Activated naive CD4-positive, alpha-beta T cell treated with anti-CD3 and anti-CD28 coated beads, Interleukin-2, amount 50 U/mL, for 72 hours (primary cell): Measurements from ENCODE around the gene OR2AJ1. TPM values are rescaled to one million over a fixed set of nuclear protein-coding genes. Genes with fewer than 3 reads are reported as not detected.
A peak's percentile ranks its signal among the peaks of the same experiment; 100 is the strongest.
"Not testable (repeated sequence)": the region's sequence is repeated elsewhere in the genome, so short reads cannot be mapped to it uniquely, and the experiment has no call there.

ENCODE experiments used
- ATAC-seq, 2 donors: fragments of 150-1000 bp; cut with Tn5 transposase; 2 replicates each; pipeline ENCODE4 v1.10.0; 2021; ENCODE audit warnings: mild to moderate bottlenecking in 2 of 2, moderate library complexity in 2 of 2
- DNase-seq, 2 donors: peaks; one replicate each; pipeline ENCODE4 v3.0.0; 2021 to 2022; ENCODE audit warnings: low spot score in 2 of 2
- H3K27ac Mint-ChIP-seq, 2 donors: one replicate each; pipeline ENCODE4 v1.8.0; 2022; ENCODE audit warnings: mild to moderate bottlenecking in 2 of 2, mixed read lengths in 2 of 2
- H3K36me3 Mint-ChIP-seq, 2 donors: one replicate each; pipeline ENCODE4 v1.8.0; 2022; ENCODE audit warnings: mixed read lengths in 2 of 2
- H3K9me3 Mint-ChIP-seq, 2 donors: one replicate each; pipeline ENCODE4 v1.8.0; 2022; ENCODE audit warnings: mixed read lengths in 2 of 2
- total RNA-seq, 2 donors: library from RNA; stranded (reverse); gene quantifications; one replicate each; pipeline ENCODE4 v1.2.3, GENCODE V29; 2022

The OR2AJ1 gene
- total RNA-seq, 2 donors from 2014 or later = not detected

DNA sequence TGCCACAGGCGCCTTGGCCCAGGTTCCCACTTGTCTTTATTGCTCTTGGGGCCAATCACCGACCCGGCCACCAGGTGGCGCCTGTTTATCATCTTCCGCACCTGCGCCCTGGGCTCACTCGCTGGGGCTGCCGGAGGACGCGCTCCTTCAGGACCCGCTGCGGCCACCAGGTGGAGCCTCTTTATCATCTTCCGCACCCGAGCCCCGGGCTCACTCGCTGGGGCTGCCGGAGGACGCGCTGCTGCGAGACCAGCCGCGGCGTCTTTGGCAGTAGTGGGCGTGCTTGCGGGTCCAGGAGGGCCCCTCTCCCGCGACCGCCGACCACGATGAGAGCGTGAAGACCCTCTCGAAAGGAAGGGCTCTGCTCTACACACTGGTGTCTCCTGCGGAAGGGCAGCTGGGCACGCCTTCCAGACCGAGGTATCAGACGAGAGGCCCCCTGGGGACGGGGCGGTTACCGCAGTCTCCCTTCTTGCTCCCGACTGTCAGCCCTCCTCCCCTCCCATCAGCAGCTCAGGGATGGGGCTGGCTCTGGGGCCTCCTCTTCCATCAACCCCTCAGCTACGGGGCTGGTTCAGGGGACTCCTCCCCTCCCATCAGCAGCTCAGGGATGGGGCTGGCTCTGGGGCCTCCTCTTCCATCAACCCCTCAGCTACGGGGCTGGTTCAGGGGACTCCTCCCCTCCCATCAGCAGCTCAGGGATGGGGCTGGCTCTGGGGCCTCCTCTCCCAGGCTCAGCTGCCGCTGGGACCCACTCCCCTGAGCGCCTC, 12.5 kb downstream of the OR2AJ1 start:
- not testable (repeated sequence) for H3K27ac Mint-ChIP-seq, H3K9me3 Mint-ChIP-seq, H3K36me3 Mint-ChIP-seq
- DNase-seq (peak; percentile 89 to 94), ATAC-seq (peak; percentile 96 to 99)

DNA sequence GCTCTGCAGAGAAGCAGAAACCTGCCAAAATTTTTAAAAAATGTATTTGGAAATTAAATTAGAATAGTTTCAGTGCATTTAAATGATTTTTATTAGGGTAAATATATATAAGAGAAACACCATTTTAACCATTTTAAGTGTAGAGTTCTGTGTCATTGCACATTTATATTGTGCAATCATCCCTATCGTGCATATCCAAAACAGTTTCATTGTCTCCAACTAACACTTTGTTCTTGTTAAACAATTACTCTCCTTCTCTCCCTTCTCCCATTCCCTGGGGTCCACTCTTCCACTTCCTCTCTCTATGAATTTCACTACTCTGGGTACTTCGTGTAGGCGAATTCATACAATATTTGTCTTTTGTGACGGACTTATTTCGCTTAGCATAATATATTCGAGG, 17.9 kb downstream of the OR2AJ1 start:
- DNase-seq (no peak), ATAC-seq (no peak)
- Mint-ChIP-seq H3K36me3 (peaks cover 0 to 5% of the 10 kb centered on the region in 2 donors), H3K9me3 (peaks cover 6% of the 10 kb centered on the region in 2 donors), H3K27ac (no peak overlapping the region)

DNA sequence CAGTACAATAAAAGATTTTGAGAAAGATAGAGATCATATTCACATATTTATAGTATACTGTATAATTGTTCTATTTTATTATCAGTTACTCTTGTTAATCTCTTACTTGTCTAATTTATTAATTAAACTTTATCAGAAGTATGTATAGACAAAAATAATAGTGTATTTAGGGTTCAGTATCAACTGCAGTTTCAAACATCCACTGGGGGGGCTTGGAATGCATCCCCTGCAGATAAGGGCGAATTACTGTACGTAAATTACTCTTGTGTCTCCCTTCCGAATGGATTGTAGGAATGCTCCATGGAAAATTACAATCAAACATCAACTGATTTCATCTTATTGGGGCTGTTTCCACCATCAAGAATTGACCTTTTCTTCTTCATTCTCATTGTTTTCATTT, 23.9 kb downstream of the OR2AJ1 start, which contains the start of gene OR2L8:
OR2L8 (plus strand) TSS at position 301 of the 400 bp plus-strand sequence; CDS start at position 301, 0 bp downstream.
- no peak within 1 kb of the TSS for H3K27ac Mint-ChIP-seq
- peaks cover 6% of the 10 kb centered on the region in 2 donors for H3K9me3 Mint-ChIP-seq
- peaks cover 0 to 5% of the 10 kb centered on the region in 2 donors for H3K36me3 Mint-ChIP-seq
- DNase-seq (no peak), ATAC-seq (no peak)

DNA sequence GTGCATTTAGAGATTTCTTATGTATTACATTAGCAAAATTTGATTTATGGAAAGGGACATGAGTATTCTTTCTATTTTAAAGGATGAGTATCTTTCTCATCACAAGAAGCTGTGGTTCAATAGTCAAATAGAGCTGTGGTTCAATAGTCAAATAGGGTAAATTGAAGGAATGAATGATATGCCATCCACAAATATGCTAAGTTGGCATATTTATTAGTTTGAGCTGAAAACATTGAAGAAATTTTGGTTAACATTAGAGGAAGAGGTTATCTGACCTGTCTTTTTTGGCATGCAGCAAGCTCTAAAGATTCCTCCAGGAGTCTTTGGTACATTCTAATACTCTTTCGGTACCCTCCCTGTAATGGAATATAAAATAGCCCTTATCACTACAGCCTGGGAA, 28.7 kb downstream of the OR2AJ1 start:
- Mint-ChIP-seq H3K27ac (no peak overlapping the region), H3K36me3 (peaks cover 11 to 13% of the 10 kb centered on the region in 2 donors), H3K9me3 (peaks cover 11 to 13% of the 10 kb centered on the region in 2 donors)
- ATAC-seq (no peak), DNase-seq (no peak)

DNA sequence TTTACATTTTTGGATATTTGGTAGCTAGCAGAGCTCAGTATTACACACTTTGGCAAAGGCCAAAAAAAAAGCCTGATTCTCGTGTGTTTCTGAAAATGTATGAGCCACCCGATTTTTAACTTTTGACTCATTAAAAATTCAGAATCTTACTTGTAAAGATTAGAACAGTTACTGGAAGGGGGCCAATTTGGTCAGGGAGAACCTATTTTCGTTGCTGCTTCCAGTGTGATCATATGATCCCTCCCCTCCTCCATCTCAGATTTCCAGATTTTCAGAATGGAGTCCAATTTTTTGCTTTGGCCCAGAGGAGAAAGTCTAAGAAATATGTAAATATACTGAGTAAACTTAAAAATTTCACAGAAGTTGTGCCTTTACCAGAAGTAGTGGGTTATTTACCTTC, 37.1 kb downstream of the OR2AJ1 start:
- H3K27ac Mint-ChIP-seq = no peak overlapping the region

DNA sequence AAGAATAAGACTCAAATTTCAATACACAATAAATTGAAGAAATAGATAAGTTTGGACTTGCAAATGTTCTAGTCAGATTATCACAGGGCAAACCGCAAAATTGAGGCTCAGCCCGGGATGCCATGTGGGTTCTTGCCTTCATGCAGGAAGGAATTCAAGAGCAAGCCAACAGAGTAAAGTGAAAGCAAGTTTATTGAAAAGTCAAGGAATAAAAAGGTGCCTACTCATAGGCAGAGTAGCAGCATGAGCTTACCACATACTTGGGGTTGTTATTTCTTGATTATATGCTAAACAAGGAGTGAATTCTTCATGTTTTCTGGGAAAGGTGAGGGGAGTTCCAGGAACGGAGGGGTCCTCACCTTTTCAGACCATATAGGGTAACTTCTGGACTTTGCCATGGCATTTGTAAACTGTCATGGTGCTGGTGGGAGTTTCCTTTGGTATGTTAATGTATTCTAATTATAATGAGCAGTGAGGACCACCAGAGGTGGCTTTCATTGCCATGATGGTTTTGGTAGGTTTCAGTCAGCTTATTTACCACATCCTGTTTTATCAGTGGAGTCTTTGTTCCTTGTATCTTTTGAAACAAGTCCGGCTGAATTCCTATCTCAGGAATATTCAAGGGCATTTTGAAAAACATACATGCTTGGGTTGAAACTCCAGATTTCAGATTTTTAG, 38.4 kb downstream of the OR2AJ1 start:
- ATAC-seq (no peak), DNase-seq (no peak)

More for the DNA sequence above, 37.1 kb downstream of the OR2AJ1 start:
- H3K9me3 Mint-ChIP-seq = peaks cover 25 to 26% of the 10 kb centered on the region in 2 donors
- DNase-seq (no peak), ATAC-seq (no peak)
- H3K36me3 Mint-ChIP-seq = peaks cover 13 to 19% of the 10 kb centered on the region in 2 donors

DNA sequence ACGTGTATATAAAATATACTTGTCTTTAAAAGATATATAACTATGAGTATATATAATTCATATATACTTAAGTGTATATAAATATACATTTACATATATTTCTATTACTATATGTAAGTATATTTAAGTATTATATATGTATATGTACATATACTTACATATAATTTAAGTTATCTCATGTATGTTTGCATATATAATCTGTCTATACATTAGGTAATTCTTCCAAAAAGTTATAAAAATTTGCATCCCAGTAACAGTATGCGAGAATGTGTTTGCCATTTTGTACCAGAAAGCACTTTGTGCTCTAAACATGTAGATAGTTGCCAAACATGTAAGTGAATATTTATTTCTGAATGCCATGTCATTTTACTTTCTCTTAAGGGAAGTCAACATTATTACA, 40.2 kb downstream of the OR2AJ1 start, which contains the start of gene OR2AK2:
OR2AK2 (plus strand) TSS at position 301 of the 400 bp plus-strand sequence. CDS start 144 bp downstream, outside the sequence.
- H3K27ac Mint-ChIP-seq = no peak within 1 kb of the TSS
- DNase-seq (no peak), ATAC-seq (no peak)
- H3K9me3 Mint-ChIP-seq = peaks cover 8 to 10% of the 10 kb centered on the region in 2 donors
- peaks cover 0 to 5% of the 10 kb centered on the region in 2 donors for H3K36me3 Mint-ChIP-seq

More for the DNA sequence above, 38.4 kb downstream of the OR2AJ1 start:
- no peak overlapping the region for H3K27ac Mint-ChIP-seq
- peaks cover 17 to 22% of the 10 kb centered on the region in 2 donors for H3K9me3 Mint-ChIP-seq
- peaks cover 2 to 10% of the 10 kb centered on the region in 2 donors for H3K36me3 Mint-ChIP-seq

DNA sequence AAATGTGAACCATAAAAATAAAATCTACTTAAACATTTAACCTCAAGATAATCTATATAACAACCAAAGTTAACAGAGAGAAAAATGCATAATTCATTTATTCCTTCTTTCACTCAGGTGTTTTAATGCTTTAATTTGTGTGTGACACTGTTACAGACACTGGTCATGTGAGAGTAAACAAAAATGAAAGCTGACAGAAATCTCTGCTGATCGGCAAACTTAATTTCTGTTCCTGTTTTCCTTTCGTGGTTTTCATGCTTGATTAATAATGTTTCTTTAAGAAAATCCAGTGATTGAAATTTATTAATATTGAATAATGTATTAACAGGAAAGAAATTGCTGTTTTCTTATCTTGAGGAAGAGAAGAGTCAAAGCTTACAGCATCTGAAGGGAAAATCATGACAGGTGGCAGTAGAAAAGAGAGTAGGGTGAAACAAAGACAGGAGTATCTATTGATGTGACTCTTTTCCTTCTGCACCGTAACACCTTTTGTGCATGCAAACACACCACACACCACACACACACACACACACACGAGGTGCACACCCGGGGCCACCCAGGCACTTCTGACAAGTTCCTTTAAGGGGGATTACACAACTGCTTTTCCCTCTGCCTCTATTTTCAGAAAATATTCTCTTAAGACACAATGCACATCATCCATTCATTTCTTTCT, 42.0 kb downstream of the OR2AJ1 start:
- ATAC-seq = no peak

More for the DNA sequence above, 42.0 kb downstream of the OR2AJ1 start:
- DNase-seq = no peak
- Mint-ChIP-seq H3K36me3 (peaks cover 0 to 9% of the 10 kb centered on the region in 2 donors), H3K9me3 (peaks cover 5 to 10% of the 10 kb centered on the region in 2 donors), H3K27ac (no peak overlapping the region)

Other genes starting within 250 kb of the OR2AJ1 start
- not detected for gene OR13G1, start 245.2 kb upstream of the OR2AJ1 start, total RNA-seq
- not detected for gene OR6F1, start 208.2 kb upstream of the OR2AJ1 start, total RNA-seq
- gene OR14K1, start 186.3 kb upstream of the OR2AJ1 start, total RNA-seq = not detected
- not detected for gene OR14A2, start 176.7 kb upstream of the OR2AJ1 start, total RNA-seq
- gene OR1C1, start 164.3 kb upstream of the OR2AJ1 start, total RNA-seq = not detected
- not detected for gene OR14A16, start 100.8 kb upstream of the OR2AJ1 start, total RNA-seq
- not detected for gene OR11L1, start 83.0 kb upstream of the OR2AJ1 start, total RNA-seq
- gene TRIM58, start 67.7 kb upstream of the OR2AJ1 start, total RNA-seq = under 1 TPM in 1 of 2 donors, not detected in 1; 0.10 TPM
- not detected for gene OR2W3, start 29.3 kb upstream of the OR2AJ1 start, total RNA-seq
- gene OR2T8, start 4.6 kb upstream of the OR2AJ1 start, total RNA-seq = not detected
- under 1 TPM in 1 of 2 donors, not detected in 1; 0.45 TPM for gene OR2L8, start 24.0 kb downstream of the OR2AJ1 start, total RNA-seq
- under 1 TPM in 1 of 2 donors, not detected in 1; 0.25 TPM for gene OR2AK2, start 40.3 kb downstream of the OR2AJ1 start, total RNA-seq
- gene OR2L5, start 88.8 kb downstream of the OR2AJ1 start, total RNA-seq = under 1 TPM in 1 of 2 donors, not detected in 1; 0.16 TPM
- under 1 TPM; 0.14 to 0.23 TPM for gene OR2L2, start 105.2 kb downstream of the OR2AJ1 start, total RNA-seq
- not detected for gene OR2L3, start 121.9 kb downstream of the OR2AJ1 start, total RNA-seq
- not detected for gene OR2L13, start 170.3 kb downstream of the OR2AJ1 start, total RNA-seq
- gene OR2M5, start 220.3 kb downstream of the OR2AJ1 start, total RNA-seq = not detected
- gene OR2M2, start 249.9 kb downstream of the OR2AJ1 start, total RNA-seq = not detected